NCI-H526 treated with DMSO at 0.1 percent for 48 hours (cell line): ENCODE results near the gene COPS2.
"Not testable (repeated sequence)": the region's sequence is repeated elsewhere in the genome, so short reads cannot be mapped to it uniquely, and the experiment has no call there.

Source experiments
- DNase-seq: peaks from one replicate; lab custom pipeline; 2025; lab: John Stamatoyannopoulos, UW

COPS2 gene

DNA sequence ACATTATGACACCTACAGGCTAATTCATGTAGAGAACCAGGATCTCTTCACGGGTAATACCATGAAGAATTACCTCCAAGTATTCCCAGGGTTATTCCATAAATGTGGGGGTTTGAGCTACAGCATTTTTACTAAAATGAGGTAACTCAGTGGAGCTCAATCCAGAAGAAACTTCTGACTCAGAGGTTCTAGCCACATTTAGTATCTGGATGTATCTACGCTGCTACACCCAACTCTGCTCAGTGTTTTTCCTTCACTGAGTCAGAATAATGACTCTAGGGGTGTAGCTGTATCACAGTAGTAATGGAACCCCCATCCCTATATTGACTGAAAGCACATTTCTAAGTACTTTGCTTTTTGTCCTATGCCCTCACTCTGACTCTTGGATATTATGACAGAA lies 52.4 kb downstream of the COPS2 start:
- DNase-seq: no peak

- no peak for DNase-seq
Measured at GRCh38 chr15:49101536-49101935, 53.9 kb downstream of the COPS2 start.

- DNase-seq: no peak
Measured at GRCh38 chr15:49096090-49096750, 59.2 kb downstream of the COPS2 start.

DNA sequence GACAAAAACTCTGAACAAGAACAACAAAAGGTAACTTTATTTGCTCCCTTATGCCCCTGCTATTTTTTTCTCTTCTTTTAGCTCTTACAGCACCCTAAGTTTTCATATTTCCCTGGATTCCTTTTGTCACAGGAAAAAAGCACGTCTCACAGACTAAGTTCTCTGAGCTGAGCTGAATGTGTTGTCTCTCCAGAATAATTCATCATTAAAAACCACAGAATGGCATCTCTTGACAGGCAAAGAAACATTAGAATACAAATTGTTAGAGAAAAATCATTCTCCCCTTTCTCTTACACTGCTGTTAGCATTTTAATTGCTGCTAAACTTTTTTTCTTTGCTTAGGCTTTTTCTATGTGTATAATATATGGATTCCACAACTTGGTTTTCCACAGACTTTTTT lies 60.5 kb downstream of the COPS2 start:
- DNase-seq: no peak

DNA sequence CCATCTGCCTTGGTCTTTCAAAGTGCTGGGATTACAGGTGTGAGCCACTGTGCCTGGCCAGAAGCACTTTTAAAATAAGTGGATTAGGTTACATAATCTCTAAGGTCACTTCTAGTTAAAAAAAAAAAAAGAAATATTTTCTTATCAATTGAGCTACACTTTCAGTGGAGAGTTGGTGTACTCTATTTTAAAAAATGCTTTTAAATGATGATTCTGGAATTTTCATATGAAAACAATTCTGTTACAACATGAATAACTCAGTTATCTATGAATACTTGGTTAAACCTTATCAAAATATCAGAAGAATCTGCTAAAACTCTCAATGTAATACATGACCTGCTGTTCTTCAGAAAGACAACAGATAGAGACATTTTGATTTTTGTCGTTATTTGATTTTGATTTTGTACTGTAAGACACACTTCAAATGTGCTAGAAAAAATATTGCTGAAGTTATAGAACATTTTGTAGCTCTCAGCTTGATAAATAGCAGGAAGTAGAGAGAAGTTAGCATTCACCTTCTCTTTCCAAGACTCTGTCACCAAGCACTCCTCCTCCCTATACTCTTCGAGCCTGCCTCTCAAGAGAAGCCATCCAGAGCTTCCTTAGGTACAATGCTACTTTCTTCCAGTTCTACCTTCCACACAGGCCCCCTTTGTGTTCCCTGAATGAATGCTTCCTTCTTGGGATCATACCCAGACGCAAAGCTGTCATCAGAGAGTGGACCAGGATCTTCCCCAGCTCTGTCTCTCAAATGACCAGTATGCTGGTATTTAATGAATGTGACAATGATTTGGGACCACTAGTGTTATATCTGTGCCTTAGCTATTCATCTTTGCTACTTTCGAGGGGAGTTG lies 61.9 kb downstream of the COPS2 start:
- DNase-seq: no peak

DNA sequence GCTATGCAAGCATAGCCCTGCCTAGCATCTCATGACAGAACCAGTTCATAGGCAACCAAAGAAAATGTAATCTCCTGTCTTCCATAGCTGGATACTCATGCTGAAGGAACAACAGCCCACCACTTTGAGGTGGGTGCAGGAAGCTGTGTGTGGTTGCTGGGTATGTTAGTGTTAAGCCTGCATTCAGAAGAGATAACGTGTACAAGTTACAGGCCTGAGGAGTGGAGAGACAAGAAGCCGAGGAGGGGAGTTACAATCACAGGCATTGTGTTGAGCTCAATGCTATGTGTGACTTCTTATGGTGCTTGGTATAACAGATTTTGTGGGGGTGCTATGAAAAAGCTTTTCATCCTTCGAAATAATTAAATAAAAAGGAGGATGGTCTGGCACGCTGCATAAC lies 66.4 kb downstream of the COPS2 start:
- DNase-seq: no peak

DNA sequence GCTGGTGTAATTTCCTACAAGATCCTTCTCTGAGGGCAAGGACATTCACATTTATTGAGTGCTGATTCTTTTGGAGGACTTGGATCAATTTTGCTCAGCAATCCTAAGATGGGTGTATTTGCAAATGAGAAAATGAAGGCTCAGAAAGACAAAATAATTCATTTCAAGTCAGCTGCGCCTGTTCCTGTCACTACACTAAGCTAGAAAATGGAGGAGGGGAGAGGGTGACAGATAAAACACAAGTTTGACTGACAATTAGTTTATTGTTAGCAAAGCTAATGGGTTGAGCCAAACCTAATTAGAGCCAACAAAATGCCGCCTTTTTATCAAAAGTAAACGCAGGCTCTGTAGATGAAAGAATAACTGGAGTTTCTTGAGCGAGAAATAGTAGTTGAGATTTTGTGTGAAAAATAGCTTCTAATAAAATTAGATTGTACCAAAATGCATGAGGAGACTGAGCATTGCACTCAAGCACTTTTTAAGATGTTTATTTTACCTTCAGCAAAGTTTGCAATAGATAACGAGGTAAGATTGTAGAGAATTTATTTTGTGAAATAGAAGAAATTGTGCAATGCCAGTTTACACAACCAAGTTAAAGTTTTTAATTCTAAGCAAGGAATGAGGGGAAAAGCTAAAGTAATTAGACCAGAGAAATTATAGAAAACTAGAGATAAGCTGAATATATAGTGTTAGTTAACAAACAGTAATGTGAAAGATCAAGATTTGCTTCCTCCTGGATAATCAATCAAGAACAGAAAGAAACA lies 69.5 kb downstream of the COPS2 start:
- DNase-seq: no peak

GRCh38 chr15:49084285-49084570 lies 71.2 kb downstream of the COPS2 start:
- DNase-seq: no peak

DNA sequence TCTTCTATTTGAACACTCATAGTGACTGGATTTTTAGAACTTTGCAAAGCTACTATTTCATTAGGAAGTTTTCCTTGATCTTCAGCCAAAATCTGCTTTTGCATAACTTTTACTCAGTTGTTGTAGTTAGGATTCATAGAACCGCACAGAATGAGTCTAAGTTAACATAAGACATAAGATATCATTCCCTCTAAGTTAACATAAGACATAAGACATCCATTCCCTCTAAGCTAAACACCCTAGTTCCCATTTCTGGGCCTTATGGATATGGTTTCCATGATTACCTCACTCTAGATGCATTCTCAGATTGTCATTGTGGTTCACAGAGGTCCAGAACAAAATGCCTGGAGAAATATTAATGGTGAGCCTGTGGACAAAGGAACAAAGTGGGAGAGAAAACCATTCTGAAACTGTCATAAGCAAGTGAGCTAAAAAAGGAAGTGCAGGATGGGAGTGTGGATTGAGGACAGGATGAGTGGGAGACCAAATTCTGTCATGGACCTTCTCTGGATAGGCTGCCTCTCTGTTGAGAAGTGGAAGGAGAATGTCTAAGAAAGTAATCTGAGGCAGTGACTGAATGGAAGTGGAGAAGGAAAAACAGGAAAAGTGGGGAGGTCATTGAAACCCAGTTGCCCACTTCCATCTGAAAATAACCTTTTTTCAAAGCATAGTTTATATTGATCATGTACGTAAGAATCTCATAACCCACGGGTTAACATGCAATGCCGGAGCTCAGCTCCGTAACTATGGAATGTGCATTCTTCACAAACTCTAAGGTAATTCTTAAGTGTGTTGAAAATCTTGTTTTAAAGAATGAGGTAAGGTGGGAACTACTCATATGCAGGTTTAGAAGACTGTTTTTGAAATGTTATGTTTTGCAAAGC lies 71.8 kb downstream of the COPS2 start:
- no peak for DNase-seq

DNA sequence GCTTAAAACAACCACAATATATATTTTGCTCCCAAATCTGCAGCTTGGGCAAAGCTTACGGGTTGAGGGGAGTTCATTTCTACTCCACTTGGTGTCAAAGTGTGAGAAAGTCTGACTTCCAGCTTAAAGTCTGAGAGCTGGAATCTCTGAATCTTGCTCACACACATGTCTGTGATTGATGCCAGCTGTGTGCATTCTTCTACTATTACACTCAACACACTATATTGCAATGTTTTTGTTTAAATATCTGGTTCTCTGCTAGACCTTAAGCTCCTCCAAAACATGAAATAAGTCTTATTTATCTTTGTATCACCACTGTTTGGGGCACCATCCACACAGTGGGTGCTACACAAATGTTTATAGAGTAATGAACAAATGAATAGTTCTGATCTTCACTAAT lies 72.4 kb downstream of the COPS2 start:
- DNase-seq: no peak

GRCh38 chr15:49079340-49080039 lies 75.9 kb downstream of the COPS2 start:
- no peak for DNase-seq

DNA sequence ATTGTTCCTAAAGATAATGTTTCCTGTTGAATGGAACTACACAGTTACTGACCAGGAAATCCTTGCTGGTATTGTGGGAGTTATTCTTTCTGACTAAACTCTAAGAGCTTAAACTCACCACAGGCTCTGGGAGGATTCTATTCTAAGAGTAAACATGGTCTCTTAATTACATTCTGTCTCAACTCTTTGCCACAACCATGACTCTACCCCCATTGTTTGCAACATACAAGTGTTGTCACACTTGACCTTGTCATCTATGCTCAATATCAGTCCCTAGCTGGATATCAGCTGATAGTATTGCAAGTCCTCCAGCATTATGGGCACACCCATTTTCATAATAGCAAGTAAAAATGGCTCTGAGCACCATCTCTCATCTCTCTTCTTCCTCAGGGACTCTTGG lies 79.5 kb downstream of the COPS2 start:
- DNase-seq: no peak

GRCh38 chr15:49074589-49075287 lies 80.7 kb downstream of the COPS2 start:
- not testable (repeated sequence) for DNase-seq
